ENCODE data around the gene LRMDA.
A peak's percentile ranks its signal among the peaks of the same experiment; 100 is the strongest.
"Not testable (repeated sequence)": the region's sequence is repeated elsewhere in the genome, so short reads cannot be mapped to it uniquely, and the experiment has no call there.

LRMDA gene

DNA sequence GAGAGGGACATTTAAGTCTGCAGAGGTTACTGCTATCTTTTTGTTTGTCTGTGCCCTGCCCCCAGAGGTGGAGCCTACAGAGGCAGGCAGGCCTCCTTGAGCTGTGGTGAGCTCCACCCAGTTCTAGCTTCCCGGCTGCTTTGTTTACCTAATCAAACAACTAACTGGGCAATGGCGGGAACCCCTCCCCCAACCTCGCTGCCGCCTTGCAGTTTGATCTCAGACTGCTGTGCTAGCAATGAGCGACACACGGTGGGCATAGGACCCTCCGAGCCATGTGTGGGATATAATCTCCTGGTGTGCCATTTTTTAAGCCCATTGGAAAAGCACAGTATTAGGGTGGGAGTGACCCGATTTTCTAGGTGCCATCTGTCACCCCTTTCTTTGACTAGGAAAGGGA is 716.8 kb downstream of the LRMDA start:
- ATAC-seq: not testable (repeated sequence)

DNA sequence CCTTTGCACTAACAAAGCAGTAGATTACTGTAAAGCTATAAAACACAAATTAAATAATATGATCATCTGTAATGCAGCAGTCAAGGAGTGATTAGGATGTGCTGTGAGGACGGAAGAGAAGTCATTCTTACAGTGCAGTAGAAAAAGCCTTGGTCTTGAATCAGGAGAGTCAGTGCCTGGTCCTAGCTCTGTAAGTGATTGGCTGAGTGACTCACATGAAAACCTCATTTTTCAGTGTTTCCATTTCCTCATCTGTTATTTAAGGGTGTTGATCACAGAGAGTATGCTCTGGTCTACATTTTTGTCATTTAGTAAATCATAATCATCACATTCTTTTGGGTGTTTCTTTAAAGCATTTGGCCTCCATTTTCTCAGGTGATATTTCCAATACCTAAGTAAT is 717.8 kb downstream of the LRMDA start:
- peak; percentile 60 for ATAC-seq

DNA sequence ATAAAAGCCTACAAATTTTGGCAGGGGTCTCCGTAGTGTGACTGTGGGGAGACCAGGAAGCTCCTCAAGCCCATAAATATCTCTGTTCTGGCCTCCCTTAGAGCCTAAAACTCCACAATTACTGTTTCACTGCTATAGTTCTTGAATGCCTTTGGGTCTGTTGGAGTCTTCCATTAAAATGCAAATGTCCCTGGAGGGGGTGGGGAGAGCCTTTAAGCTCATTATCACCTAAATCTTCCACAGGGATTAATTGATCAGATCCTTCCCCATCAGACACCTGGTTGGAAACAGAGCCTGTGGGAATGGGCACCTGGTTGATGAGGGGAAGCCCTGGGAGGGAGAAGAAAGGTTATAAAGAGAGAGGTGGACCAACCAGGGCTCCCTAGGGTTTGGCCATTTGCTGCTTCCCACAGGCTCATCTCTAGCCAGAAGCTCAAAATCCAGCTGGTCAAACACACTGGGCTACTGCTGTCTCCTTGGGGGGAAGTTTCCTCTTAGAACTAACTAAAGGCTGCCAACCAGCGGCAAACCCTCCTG is 718.2 kb downstream of the LRMDA start:
- no peak for ATAC-seq

DNA sequence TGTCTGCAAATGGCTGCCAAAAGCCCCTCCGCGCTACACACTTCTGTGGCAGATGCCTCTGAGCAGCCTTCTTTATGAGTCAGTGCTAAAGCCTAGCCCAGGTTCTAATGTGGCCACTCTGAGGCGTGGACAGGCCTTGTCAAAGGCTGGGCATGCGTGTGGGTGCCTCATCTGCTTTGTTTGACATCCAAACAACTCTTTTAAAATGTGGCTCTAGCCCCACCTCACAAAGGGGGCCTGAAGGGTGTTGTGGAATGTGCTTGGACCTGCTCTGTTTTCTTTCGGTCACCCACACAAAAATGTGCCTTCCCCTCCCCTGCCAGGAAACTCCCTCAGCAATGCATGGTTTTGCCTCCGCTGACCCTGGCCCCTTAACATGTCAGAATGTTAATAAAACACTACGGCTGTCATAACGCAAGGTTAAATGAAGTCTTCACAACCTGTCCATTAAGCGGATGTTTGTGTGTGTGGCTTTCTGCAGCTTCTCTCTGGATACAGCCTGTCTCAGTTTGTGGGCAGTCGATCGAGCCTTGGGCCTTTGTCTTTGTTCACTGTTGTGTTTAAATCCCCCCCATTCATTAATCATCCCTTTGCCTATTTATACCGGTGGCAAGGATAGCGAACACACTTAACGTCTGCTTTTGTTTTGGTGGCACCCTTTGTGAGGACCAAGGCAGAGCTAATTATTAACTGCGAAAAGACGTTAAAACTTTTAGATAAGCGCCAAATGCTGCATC is 718.9 kb downstream of the LRMDA start:
- ATAC-seq: no peak

DNA sequence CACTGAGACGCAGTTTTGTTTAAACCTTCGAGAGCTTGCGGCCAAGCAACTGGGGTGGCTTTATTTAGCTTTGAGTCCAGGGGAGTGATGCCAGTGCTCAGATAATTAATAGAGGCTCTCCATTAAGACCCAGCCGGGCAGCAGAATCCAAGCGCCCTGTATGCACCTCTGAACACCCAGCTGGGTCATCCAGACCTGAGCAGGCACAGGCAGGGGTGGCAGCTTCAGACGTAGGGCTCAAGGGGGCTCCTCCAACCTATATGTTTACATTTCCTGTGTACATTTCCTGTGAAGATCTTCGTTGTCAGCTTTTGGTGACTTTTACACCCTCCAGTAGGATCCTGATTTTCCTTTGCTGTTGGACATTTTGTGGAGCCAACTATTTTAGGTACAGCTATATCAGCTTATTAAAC is 719.5 kb downstream of the LRMDA start:
- ATAC-seq: no peak

DNA sequence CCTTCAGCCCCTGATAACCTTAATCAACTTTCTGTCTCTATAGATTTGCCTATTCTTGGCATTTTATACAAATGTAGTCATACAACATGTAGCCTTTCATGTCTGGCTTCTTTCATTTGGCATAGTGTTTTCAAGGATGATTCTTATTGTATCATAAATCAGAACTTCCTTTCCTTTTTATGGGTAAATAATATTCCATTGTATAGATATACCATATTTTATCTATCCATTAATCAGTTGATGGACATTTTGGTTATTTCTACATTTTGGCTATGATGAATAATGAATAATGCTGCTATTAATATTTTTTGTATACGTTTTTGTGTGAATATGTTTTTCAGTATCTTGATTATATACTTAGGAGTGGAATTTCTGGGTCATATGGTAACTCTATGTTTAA is 720.8 kb downstream of the LRMDA start:
- no peak for ATAC-seq

DNA sequence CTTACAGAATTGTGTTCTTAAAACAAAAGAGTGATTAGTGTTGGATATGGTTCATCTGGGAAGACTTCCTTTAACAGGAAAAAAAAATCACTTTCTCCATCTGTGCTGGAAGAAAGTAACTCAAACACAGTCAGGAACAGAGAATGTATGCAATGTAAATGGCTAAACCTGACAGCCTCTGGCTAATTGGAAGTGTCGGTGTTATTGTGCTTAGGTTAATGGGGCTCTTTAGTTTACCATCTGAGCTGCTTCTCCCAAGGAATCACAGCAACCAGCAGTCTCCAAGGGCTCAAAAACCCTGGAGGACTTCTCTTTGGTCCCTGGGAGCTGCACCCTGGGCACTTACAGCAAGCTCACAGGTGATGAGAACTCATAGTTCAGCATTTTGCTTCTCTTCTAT is 724.5 kb downstream of the LRMDA start:
- ATAC-seq: no peak

DNA sequence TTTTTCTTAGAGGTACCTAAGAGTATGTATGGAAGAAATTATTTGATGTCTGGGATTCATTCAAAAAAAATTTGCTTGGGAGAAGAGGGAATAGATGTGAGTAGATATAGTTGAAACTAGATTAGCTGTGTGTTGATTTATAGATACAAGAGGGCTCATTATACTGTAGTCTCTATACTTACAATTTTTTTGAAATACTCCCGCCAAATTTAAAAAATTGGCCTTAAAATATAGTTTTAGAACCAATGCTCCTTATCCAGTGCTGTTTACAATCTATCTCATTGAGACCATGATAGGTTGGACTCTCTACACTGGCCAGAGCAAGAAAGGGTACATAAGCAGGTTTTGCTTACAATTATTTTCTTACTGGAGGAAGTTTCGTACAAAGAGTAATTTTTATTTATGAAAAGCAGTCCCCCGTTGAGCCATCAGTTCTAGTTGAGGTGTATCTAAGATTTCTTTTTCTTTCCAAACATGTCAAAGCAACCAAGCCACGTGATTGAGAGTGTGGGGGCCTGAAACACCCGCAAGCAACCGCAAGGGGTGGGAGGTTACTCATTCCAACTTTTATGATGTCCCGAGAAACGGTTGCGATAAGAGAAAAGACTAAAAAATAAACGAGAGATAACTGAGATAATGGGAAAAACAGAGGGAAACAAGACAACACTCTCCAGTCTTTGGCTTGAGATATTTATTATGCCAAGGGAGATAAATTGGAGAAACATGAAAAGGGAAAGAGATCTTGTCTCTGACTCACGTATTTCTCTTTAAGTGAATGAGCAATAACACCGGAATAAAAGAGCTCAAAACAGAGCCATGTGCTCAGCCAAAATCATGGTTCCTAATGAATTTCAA is 729.2 kb downstream of the LRMDA start:
- no peak for ATAC-seq

DNA sequence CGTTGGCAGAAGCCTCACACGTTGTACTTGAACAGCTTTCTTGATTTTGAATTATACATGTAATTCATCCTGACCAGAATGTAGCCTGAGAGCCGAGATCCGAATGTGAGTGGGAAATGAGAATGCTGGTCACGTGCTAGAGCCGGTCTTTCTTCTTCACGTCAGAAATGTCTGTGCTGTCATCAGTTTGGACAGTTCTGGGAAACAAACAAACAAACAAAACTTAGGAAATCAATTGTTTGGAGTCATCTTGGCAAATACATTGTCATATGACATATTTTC is 729.8 kb downstream of the LRMDA start:
- no peak for ATAC-seq

DNA sequence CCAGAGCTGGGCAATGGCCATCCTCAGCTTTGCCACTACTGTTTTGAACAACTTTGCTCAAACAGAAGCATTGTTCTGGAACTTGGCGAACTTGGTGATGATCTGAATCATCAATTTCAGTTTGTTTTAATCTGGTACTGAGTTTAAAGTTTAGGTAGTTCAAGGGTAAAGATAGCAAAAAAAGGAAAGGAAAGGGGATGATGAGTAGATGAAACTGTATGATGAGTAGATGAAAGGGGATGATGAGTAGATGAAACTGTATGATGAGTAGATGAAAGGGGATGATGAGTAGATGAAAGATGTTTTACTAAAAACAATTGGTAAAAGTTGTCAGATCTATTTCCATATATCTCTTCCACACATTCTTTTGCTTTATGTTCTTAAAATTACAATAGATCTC is 737.0 kb downstream of the LRMDA start:
- ATAC-seq: peak; percentile 69

DNA sequence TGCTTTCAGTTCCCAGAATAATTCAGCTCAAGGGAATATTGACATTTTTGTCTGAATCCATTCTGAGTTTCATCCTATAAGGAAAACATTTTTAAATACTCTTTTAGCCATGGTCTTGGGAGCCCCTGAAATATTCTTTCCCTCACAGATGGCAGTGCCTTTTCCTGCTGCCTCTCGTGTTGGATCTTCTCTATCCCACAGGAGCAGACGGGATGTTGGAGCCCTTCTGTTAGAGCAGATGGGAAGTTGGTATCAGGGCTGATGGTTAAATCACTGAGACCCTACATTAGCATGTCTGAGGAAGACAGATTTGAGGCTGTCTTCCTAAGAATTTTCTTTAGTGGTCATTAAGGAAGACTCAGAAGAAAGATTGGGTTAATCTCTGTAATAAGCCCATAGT is 737.8 kb downstream of the LRMDA start:
- ATAC-seq: no peak

DNA sequence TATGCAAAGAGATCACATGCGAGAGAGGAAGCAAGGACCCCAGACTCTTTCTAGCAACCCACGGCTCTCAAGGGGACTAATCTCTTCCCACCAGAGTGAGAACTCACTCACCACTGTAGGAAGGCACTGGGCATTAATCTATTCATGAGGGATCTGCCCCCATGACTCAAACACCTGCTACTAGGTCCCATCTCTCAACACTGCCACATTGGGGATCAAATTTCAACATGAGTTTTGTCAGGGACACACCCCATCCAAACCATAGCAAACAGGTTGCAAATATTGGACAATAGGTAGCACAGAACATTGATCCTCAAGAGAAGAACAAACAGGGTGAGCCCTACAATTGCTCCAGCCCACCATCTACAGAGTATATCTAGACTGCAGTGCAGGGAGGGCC is 740.6 kb downstream of the LRMDA start:
- no peak for ATAC-seq

DNA sequence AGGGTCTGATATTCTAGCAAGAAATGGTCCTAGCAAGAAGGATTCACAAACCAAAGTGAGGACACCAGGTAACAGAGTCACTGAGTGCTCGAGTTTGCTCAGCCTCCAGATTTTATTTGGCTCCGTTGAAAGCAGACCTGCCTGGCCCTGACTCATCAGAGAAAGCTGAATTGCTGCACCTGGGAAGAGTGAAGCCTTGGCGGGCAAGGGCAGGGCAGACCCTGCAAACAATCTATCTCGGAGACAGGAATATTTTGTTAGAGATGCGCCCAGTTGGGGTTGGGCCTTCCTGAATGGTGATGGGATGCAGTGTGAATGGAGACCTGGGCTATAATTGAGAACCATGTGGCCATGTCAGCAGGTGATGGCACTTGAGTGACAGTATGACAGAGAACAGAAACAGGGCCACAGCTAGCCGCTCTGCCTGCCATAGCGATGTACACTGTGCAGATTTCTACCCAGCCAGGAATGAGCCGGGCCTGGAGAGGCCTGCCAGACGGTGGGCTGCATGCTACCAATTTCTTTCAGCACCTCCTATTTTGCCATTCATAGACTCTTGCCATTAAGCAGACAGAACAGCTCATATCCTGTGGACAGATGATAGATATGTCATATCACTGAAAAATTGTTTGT is 744.2 kb downstream of the LRMDA start:
- no peak for ATAC-seq

DNA sequence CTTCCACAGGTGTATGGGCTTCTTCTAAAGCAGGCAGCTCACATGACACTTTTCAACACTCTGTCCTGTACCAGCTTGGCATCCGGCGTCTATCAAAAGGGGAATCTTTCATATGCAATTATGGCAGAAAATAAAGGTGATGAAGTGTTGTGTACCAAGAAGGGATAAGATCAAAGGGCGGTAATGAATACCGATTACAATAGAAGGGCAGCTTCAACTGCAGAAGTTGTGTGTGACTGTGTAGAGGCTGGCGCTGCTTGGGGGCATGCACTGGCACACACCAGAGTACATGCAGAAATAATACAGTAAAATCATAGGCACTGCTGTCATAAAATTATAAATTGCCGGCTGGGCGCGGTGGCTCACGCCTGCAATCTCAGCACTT is 744.7 kb downstream of the LRMDA start:
- no peak for ATAC-seq

DNA sequence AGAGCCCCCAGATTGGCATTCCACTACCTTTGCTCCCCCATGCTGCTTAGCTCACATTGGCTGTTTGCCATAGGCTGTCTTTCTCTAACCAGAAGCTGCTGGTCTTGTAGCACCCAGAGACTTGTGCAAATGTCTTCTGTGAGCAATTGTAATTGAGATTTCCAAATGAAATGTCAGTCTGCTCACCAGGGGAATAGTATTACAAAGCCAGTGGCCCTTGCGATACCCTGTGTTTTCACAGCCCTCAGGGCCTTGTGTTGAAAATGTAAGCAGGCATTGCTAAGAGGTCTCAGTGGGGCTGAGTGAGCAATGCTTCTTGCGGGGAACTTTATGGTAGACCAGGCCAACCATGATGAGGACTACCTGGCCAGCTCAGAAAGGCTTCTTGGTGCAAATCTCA is 746.5 kb downstream of the LRMDA start:
- no peak for ATAC-seq

DNA sequence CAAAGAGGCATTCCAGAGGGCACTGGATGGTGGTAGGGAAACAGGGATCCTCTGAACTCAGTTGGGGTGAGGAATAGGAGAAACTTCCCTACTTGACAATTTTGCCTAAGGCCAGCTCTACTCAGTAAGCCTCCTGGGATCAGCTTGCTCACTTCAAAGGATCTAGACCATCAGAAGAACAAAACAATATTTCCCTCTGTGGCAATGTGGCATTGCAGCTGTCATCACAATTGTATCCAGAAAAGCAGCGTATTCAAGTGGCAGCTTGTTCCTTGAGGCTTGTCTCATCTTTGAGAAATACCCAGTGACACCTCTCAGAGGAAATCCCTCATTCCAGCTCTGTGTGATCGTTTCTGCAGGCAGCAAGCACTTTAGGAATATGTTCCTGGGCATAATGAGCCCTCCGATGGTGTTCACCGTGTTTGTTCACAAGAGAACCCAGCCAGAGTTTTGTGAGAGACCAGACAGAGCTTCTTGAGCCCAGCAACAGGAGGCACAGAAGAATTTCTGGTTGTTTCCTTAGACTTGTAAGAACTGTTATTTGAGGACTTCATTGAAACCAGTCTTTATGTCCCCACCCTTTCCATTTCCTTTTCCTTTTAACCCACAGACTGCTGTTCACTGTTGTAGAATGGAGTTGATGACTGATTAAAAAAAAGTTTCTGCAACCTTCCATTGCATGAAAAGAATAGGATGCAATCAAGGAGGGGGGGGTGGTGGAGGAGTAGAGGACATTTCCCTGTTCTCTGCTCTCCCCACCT is 747.3 kb downstream of the LRMDA start:
- ATAC-seq: no peak

DNA sequence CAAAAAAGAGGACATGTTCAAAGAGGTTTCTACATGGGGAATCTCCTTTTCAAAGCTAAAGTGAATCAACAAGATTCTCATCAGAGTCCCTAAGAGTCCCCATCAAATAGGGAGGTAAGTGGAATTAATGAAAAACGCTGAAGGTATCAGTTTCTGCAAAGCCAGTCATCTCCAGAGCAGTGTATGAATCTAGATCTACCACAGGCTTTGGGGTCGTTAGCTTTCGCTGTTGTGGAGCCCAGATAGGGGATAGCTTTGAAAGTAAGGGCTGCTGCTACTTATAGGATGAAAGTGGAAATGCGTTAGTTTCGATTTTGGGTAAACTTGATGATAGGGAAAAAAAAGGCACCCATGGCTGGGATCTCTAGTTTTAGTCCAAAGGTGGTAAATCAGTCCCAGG is 748.4 kb downstream of the LRMDA start:
- peak in 1 of 2 donors; percentile 27 for ATAC-seq

DNA sequence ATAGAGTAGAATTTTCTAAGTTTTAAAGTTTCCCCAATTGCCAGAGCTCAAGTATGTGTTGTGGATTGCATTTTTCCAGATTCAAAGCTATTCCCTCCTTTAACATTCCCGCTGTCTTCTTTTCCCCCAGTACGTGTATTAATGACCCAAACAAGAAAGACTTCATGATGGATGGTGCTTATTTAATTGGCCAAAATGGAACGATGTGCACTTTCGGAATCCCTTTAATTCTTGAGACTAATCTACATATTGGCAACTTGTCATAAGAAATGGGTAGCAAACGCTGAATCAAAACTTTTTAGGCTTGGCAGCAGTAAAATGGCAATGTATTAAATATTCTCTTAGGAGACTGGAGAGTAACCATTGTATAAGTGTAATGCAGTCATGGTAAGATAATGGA is 753.2 kb downstream of the LRMDA start:
- no peak for ATAC-seq

DNA sequence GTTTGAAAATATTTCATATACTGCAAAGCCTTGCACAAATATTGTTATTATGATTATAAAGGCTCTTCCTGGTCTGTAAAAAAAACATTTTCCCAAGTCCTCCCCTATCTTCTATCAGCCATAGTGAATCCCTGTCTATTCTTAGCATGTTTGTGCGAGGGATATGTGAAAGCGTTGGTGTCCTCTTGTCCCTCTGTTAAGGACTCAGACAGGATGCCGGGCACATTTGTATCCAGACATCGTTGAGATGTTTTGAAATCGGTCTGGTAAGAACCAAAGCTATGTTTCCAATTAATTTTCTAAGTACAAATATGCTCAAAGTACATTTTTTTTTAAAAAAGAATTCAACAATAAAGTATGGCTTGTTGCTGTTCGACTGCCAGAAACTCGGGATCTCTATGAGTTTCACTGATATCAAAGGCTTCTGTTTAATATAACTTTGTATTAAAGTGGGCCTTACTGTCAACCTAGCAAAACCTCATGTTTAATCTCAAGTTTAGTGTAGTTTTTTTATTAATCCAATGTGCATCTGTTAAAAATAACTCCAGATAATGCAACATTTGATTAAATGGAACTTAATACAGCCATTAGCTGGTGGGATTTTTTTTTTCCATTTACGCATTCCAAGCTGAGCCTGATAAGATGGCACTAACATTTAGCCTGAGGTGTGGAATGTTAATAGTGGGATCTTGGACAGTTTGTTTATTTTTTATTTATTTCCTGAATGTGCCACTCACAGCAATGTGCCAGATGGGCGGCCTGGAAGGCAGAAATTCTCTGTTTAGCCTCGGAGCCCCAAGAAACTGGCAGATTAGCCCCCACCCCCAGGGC is 754.3 kb downstream of the LRMDA start:
- no peak for ATAC-seq

DNA sequence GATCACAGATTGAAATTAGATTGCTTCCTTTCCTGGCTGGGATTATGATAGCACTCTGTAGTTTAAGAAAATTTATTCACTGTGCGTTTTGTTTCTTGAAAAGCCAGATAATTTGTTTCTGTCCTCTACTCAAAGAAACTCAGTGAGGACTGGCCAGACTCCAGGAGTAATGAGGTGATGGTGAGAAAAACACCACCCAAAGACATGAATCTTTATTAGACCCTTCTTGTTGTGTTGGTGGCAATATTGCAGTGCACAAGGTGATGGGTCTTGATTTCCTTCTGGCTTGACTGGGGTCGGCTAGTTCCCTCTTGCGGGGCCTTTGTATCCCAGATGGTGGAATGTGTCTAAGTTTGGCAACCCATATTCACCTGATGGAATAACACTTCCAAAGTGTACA is 756.8 kb downstream of the LRMDA start:
- ATAC-seq: no peak

DNA sequence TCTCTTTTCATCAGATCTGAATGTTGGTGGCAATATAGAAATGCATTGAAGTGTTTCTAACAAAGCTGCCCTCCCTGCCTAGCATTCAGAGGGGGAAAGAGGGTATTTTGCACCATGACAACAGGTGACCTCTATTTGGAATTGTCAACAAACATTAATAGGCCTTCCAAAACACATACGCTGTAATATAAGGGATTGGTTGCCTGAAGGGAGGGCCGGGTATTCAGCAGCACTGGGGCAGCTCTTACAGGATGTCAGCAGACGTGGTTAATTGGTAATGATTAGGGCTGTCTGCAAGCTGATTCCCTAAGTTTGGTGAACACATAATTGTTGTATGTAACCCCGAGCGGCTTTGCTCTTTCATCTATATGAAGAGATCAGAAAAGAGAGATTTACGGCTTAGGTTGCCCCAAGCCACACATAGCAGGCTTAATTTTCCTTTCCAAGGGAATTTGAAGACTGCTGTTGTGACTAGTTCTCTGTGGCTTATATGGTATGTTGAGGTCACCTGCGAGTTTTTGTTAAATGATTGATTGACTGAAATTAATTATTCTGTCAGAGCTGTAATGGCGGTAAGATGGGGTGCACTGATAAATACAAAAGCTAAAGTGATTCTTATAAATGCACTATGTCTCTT is 759.3 kb downstream of the LRMDA start:
- no peak for ATAC-seq

DNA sequence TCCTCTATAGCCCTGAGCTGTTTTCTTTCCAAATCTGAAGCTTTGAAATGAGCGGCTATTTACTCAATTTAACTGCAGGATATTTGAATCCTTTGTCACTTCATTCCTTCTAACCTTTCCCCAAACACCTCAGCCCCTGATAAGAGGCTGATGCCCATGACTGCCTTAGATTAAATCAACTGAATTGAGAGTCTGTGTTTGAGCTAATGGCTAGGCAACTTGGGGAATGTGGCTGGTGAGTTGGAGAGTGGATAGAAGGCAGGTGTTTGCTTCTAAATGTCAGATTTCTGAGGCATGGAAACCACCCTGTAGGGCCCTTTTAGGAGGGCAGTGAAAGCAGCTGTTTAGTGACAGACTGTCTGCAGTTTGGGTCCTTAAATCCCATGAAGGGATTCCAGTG is 759.9 kb downstream of the LRMDA start:
- ATAC-seq: no peak
